AG09319 (cell line): ENCODE data around the gene STK17B.
"Not testable (repeated sequence)": the region's sequence is repeated elsewhere in the genome, so short reads cannot be mapped to it uniquely, and the experiment has no call there.

Source experiments
- DNase-seq: peaks from one replicate; pipeline ENCODE4 v3.0.0-alpha.2; 2010; ENCODE audit warnings: low read depth; ENCODE audit errors: extremely low read depth
- CTCF ChIP-seq: IDR thresholded peaks from 2 replicates; pipeline ENCODE4 v1.5.1; 2011; ENCODE audit warnings: low read depth, mild to moderate bottlenecking, inconsistent platforms, low read length, moderate library complexity

The STK17B gene

GRCh38 chr2:196195758-196196157, 24.4 kb upstream of the STK17B start:
- no peak for TF ChIP-seq CTCF
- DNase-seq = no peak

GRCh38 chr2:196195302-196195701, 23.9 kb upstream of the STK17B start:
- no peak for TF ChIP-seq CTCF
- no peak for DNase-seq

- no peak for DNase-seq
- TF ChIP-seq CTCF = no peak
These were observed 20.2 kb upstream of the STK17B start for GRCh38 chr2:196191541-196191940.

- TF ChIP-seq CTCF = no peak
- DNase-seq = no peak
These were observed 16.6 kb upstream of the STK17B start for GRCh38 chr2:196187898-196188458.

GRCh38 chr2:196187175-196187700, 15.9 kb upstream of the STK17B start:
- DNase-seq = not testable (repeated sequence)

- TF ChIP-seq CTCF = no peak
- no peak for DNase-seq
These were observed 15.0 kb upstream of the STK17B start for GRCh38 chr2:196186266-196186980.

GRCh38 chr2:196184921-196185320, 13.5 kb upstream of the STK17B start:
- DNase-seq = no peak
- TF ChIP-seq CTCF = no peak
